RWPE2 (cell line): ENCODE measurements around the gene SYT6.

ENCODE experiments used
- ATAC-seq: fragments of 200-7000 bp; cut with Tn5 transposase; 3 replicates; pipeline ENCODE4 v1.9.1; 2021; ENCODE audit warnings: low read depth
- DNase-seq: peaks from one replicate; pipeline ENCODE4 v3.0.0-alpha.2; 2020; ENCODE audit warnings: low spot score
- H3K27ac ChIP-seq: fragments of 450-650 bp; 2 replicates; pipeline ENCODE4 v1.5.1; 2017; ENCODE audit warnings: mild to moderate bottlenecking; ENCODE audit not compliant: poor library complexity, severe bottlenecking
- H3K27me3 ChIP-seq: fragments of 250-450 bp; sonication (Bioruptor Pico); 2 replicates; pipeline ENCODE4 v1.5.1; 2021; ENCODE audit warnings: mild to moderate bottlenecking, moderate library complexity; ENCODE audit not compliant: insufficient read depth, poor library complexity, severe bottlenecking
- H3K36me3 ChIP-seq: fragments of 250-450 bp; sonication (Bioruptor Pico); 2 replicates; pipeline ENCODE4 v1.5.1; 2020; ENCODE audit warnings: low read depth, mild to moderate bottlenecking, moderate library complexity
- H3K4me1 ChIP-seq: fragments of 250-450 bp; sonication (Bioruptor Pico); 2 replicates; pipeline ENCODE4 v1.5.1; 2021; ENCODE audit warnings: mild to moderate bottlenecking, moderate library complexity; ENCODE audit not compliant: insufficient read depth, poor library complexity, severe bottlenecking
- H3K4me3 ChIP-seq: fragments of 250-450 bp; sonication (Bioruptor Pico); 2 replicates; pipeline ENCODE4 v1.5.1; 2021; ENCODE audit warnings: mild to moderate bottlenecking, moderate library complexity; ENCODE audit not compliant: severe bottlenecking
- H3K9me3 ChIP-seq: fragments of 250-450 bp; sonication (Bioruptor Pico); 2 replicates; pipeline ENCODE4 v1.5.1; 2021; ENCODE audit warnings: mild to moderate bottlenecking, moderate library complexity; ENCODE audit not compliant: severe bottlenecking
- CTCF ChIP-seq: fragments of 450-650 bp; IDR thresholded peaks from one replicate; pipeline ENCODE4 v1.5.1; 2017; ENCODE audit warnings: mild to moderate bottlenecking, moderate library complexity; ENCODE audit not compliant: poor library complexity, severe bottlenecking

SYT6 gene

GRCh38 chr1:114137497-114137896, 16.2 kb downstream of the SYT6 start:
- H3K27me3 ChIP-seq, result peaks cover 9% of the 10 kb centered on the region
- no peaks in the 10 kb centered on the region for H3K9me3 ChIP-seq
- no peak for DNase-seq
- no peak for TF ChIP-seq CTCF
- H3K36me3 ChIP-seq, result no peaks in the 10 kb centered on the region
- no peak overlapping the region for H3K4me3 ChIP-seq
- ATAC-seq, result no peak
- no peak overlapping the region for H3K27ac ChIP-seq
- H3K4me1 ChIP-seq, result no peaks in the 10 kb centered on the region

- no peaks in the 10 kb centered on the region for H3K36me3 ChIP-seq
- H3K9me3 ChIP-seq, result no peaks in the 10 kb centered on the region
- H3K27me3 ChIP-seq, result peaks cover 9% of the 10 kb centered on the region
- H3K27ac ChIP-seq, result no peak overlapping the region
- no peak for ATAC-seq
- TF ChIP-seq CTCF, result no peak
- DNase-seq, result no peak
- H3K4me3 ChIP-seq, result no peak overlapping the region
- H3K4me1 ChIP-seq, result no peaks in the 10 kb centered on the region
These were observed 17.9 kb downstream of the SYT6 start for GRCh38 chr1:114135786-114136185.

GRCh38 chr1:114134518-114134917, 19.2 kb downstream of the SYT6 start:
- Histone ChIP-seq H3K9me3 (no peaks in the 10 kb centered on the region), H3K36me3 (no peaks in the 10 kb centered on the region), H3K4me3 (no peak overlapping the region), H3K27me3 (peaks cover 9% of the 10 kb centered on the region), H3K4me1 (no peaks in the 10 kb centered on the region), H3K27ac (no peak overlapping the region)
- DNase-seq, result no peak
- TF ChIP-seq CTCF, result no peak
- ATAC-seq, result no peak

GRCh38 chr1:114133129-114133528, 20.5 kb downstream of the SYT6 start:
- Histone ChIP-seq H3K4me1 (no peaks in the 10 kb centered on the region), H3K4me3 (no peak overlapping the region), H3K27me3 (peaks cover 9% of the 10 kb centered on the region), H3K36me3 (no peaks in the 10 kb centered on the region), H3K27ac (no peak overlapping the region), H3K9me3 (no peaks in the 10 kb centered on the region)
- ATAC-seq, result no peak
- no peak for TF ChIP-seq CTCF
- DNase-seq, result no peak

- Histone ChIP-seq H3K27me3 (peaks cover 5% of the 10 kb centered on the region), H3K36me3 (no peaks in the 10 kb centered on the region), H3K27ac (no peak overlapping the region), H3K9me3 (no peaks in the 10 kb centered on the region), H3K4me3 (no peak overlapping the region), H3K4me1 (no peaks in the 10 kb centered on the region)
- DNase-seq, result no peak
- ATAC-seq, result no peak
- TF ChIP-seq CTCF, result no peak
These were observed 22.0 kb downstream of the SYT6 start for GRCh38 chr1:114131526-114132220.
